Osteoblast (primary cell): ENCODE results near the gene SYCP2. TPM values are rescaled to one million over a fixed set of nuclear protein-coding genes. Genes with fewer than 3 reads are reported as not detected.

Experiments used
- DNase-seq: peaks from one replicate; pipeline ENCODE4 v3.0.0; 2011; ENCODE audit warnings: low spot score, mixed read lengths; ENCODE audit not compliant: insufficient read length; ENCODE audit errors: missing footprints
- H2AFZ ChIP-seq: 2 replicates; pipeline ENCODE4 v1.6.0; 2011; ENCODE audit warnings: mild to moderate bottlenecking, low read length
- H3K27ac ChIP-seq: 2 replicates; pipeline ENCODE4 v1.5.1; 2011; ENCODE audit warnings: mild to moderate bottlenecking, low read depth, low read length, moderate library complexity
- H3K27me3 ChIP-seq: 2 replicates; pipeline ENCODE4 v1.6.0; 2012; ENCODE audit warnings: mild to moderate bottlenecking, control low read depth, inconsistent platforms, low read length, moderate library complexity; ENCODE audit not compliant: insufficient read depth
- H3K36me3 ChIP-seq: 2 replicates; pipeline ENCODE4 v1.5.1; 2011; ENCODE audit warnings: mild to moderate bottlenecking, low read length, control low read depth, moderate library complexity; ENCODE audit not compliant: insufficient read depth
- H3K4me1 ChIP-seq: 2 replicates; pipeline ENCODE4 v1.5.1; 2011; ENCODE audit warnings: mild to moderate bottlenecking, low read length, control low read depth, moderate library complexity; ENCODE audit not compliant: insufficient read depth
- H3K4me2 ChIP-seq: 2 replicates; pipeline ENCODE4 v1.6.0; 2011; ENCODE audit warnings: mild to moderate bottlenecking, low read length; ENCODE audit not compliant: insufficient read depth
- H3K4me3 ChIP-seq: fragments of 200-600 bp; sonication (generic); 3 replicates; pipeline ENCODE4 v1.5.1; 2012; ENCODE audit warnings: mild to moderate bottlenecking, low read length, inconsistent platforms; ENCODE audit not compliant: insufficient read depth
- H3K79me2 ChIP-seq: 2 replicates; pipeline ENCODE4 v1.6.0; 2012; ENCODE audit warnings: mild to moderate bottlenecking, low read length, control low read depth, inconsistent platforms; ENCODE audit not compliant: insufficient read depth
- H3K9me3 ChIP-seq: 2 replicates; pipeline ENCODE4 v1.5.1; 2011; ENCODE audit warnings: low read depth, low read length, control low read depth
- H4K20me1 ChIP-seq: 2 replicates; pipeline ENCODE4 v1.6.0; 2012; ENCODE audit warnings: mild to moderate bottlenecking, low read length, control low read depth; ENCODE audit not compliant: insufficient read depth
- CTCF ChIP-seq: IDR thresholded peaks from 2 replicates; pipeline ENCODE4 v1.5.1; 2011; ENCODE audit warnings: mild to moderate bottlenecking, low read depth, low read length, moderate library complexity; ENCODE audit errors: extremely low read depth
- total RNA-seq: library from RNA; depleted of rRNA; stranded (reverse); fragments of >200 nt; gene quantifications from 2 replicates; pipeline ENCODE4 v1.2.3, GENCODE V29; 2012

Gene SYCP2
- total RNA-seq, 1 donor: 1.4 TPM

- DNase-seq: peak; percentile 82
- H3K4me3 ChIP-seq: peak overlapping the region; percentile 36
These were observed 97.7 kb downstream of the SYCP2 start for GRCh38 chr20:59835448-59836395.

GRCh38 chr20:59835057-59835447, 98.4 kb downstream of the SYCP2 start:
- Histone ChIP-seq H3K36me3 (no peaks in the 10 kb centered on the region), H3K9me3 (no peaks in the 10 kb centered on the region), H3K79me2 (no peaks in the 10 kb centered on the region), H3K4me2 (peak overlapping the region; percentile 65), H2AFZ (no peak overlapping the region), H3K27me3 (peaks cover 15% of the 10 kb centered on the region), H3K27ac (no peak overlapping the region), H3K4me1 (peaks cover 15% of the 10 kb centered on the region), H3K4me3 (no peak overlapping the region), H4K20me1 (no peaks in the 10 kb centered on the region)
- DNase-seq: peak; percentile 52
- TF ChIP-seq CTCF: no peak

More at GRCh38 chr20:59835448-59836395, 97.7 kb downstream of the SYCP2 start:
- Histone ChIP-seq H3K4me2 (peak overlapping the region; percentile 65), H3K27me3 (peaks cover 15% of the 10 kb centered on the region), H3K27ac (no peak overlapping the region), H3K36me3 (no peaks in the 10 kb centered on the region), H3K9me3 (no peaks in the 10 kb centered on the region), H2AFZ (peak overlapping the region; percentile 34), H4K20me1 (no peaks in the 10 kb centered on the region), H3K79me2 (no peaks in the 10 kb centered on the region), H3K4me1 (peaks cover 15% of the 10 kb centered on the region)
- no peak for TF ChIP-seq CTCF

GRCh38 chr20:59832406-59833363, 100.8 kb downstream of the SYCP2 start:
- H3K4me3 ChIP-seq: no peak overlapping the region
- no peaks in the 10 kb centered on the region for H3K9me3 ChIP-seq
- peaks cover 12% of the 10 kb centered on the region for H3K27me3 ChIP-seq
- H3K79me2 ChIP-seq: no peaks in the 10 kb centered on the region
- no peak for DNase-seq
- no peak overlapping the region for H3K4me2 ChIP-seq
- H2AFZ ChIP-seq: no peak overlapping the region
- no peak for TF ChIP-seq CTCF
- H3K4me1 ChIP-seq: peaks cover 15% of the 10 kb centered on the region
- H3K36me3 ChIP-seq: no peaks in the 10 kb centered on the region
- H3K27ac ChIP-seq: no peak overlapping the region
- H4K20me1 ChIP-seq: no peaks in the 10 kb centered on the region
